ENCODE measurements around the gene ADK. TPM values are rescaled to one million over a fixed set of nuclear protein-coding genes. Genes with fewer than 3 reads are reported as not detected.

ADK gene
- polyA plus RNA-seq, 1 experiment, result 19.4 TPM

- H3K4me3 ChIP-seq (ENCODE audit: low read depth, low read length), result no peak overlapping the region
- CTCF ChIA-PET, result interaction anchor here (0.7 to 1.4 kb wide), 3 partner anchors 125 to 224 kb away, joined by 3 to 5 read pairs (median 4); no protein-coding TSS in a partner anchor
- DNase-seq (ENCODE audit: low read depth), result no peak
- H3K27me3 ChIP-seq (ENCODE audit: control insufficient read depth, insufficient read depth, low read length), result no peaks in the 10 kb centered on the region
- POLR2A ChIA-PET, result no interaction called here
- no peak for TF ChIP-seq CTCF (IDR thresholded peaks at IDR 0.05; ENCODE audit: insufficient read depth, low read depth, low read length)
- H3K36me3 ChIP-seq (ENCODE audit: control insufficient read depth, insufficient read depth, low read length), result peaks cover 52% of the 10 kb centered on the region
These were observed 41.6 kb upstream of the ADK start for GRCh38 chr10:74109452-74109851.

GRCh38 chr10:74110120-74110519 lies 40.9 kb upstream of the ADK start:
- peaks cover 52% of the 10 kb centered on the region for H3K36me3 ChIP-seq (ENCODE audit: control insufficient read depth, insufficient read depth, low read length)
- ChIA-PET CTCF (interaction anchor here (0.7 kb wide), 1 partner anchor 8 kb away, joined by 4 read pairs; no protein-coding TSS in a partner anchor), POLR2A (no interaction called here)
- no peaks in the 10 kb centered on the region for H3K27me3 ChIP-seq (ENCODE audit: control insufficient read depth, insufficient read depth, low read length)
- TF ChIP-seq CTCF (IDR thresholded peaks at IDR 0.05; ENCODE audit: insufficient read depth, low read depth, low read length), result no peak
- H3K4me3 ChIP-seq (ENCODE audit: low read depth, low read length), result no peak overlapping the region
- DNase-seq (ENCODE audit: low read depth), result no peak

GRCh38 chr10:74111799-74112198 lies 39.2 kb upstream of the ADK start:
- H3K4me3 ChIP-seq (ENCODE audit: low read depth, low read length), result no peak overlapping the region
- peaks cover 48% of the 10 kb centered on the region for H3K36me3 ChIP-seq (ENCODE audit: control insufficient read depth, insufficient read depth, low read length)
- ChIA-PET POLR2A (no interaction called here), CTCF (interaction anchor here (0.6 to 1.8 kb wide), 5 partner anchors 10 to 130 kb away, joined by 3 to 5 read pairs (median 3); no protein-coding TSS in a partner anchor)
- no peaks in the 10 kb centered on the region for H3K27me3 ChIP-seq (ENCODE audit: control insufficient read depth, insufficient read depth, low read length)
- no peak for DNase-seq (ENCODE audit: low read depth)
- no peak for TF ChIP-seq CTCF (IDR thresholded peaks at IDR 0.05; ENCODE audit: insufficient read depth, low read depth, low read length)

GRCh38 chr10:74113546-74113945 lies 37.5 kb upstream of the ADK start:
- peaks cover 45% of the 10 kb centered on the region for H3K36me3 ChIP-seq (ENCODE audit: control insufficient read depth, insufficient read depth, low read length)
- CTCF ChIA-PET, result interaction anchor here (0.7 to 1.3 kb wide), 5 partner anchors 18 to 234 kb away, joined by 3 to 7 read pairs (median 4); no protein-coding TSS in a partner anchor
- POLR2A ChIA-PET, result interaction anchor here (0.6 kb wide), 1 partner anchor 19 kb away, joined by 3 read pairs; no protein-coding TSS in a partner anchor
- TF ChIP-seq CTCF (IDR thresholded peaks at IDR 0.05; ENCODE audit: insufficient read depth, low read depth, low read length), result no peak
- no peak overlapping the region for H3K4me3 ChIP-seq (ENCODE audit: low read depth, low read length)
- H3K27me3 ChIP-seq (ENCODE audit: control insufficient read depth, insufficient read depth, low read length), result no peaks in the 10 kb centered on the region
- no peak for DNase-seq (ENCODE audit: low read depth)

- Histone ChIP-seq H3K27me3 (ENCODE audit: control insufficient read depth, insufficient read depth, low read length) (no peaks in the 10 kb centered on the region), H3K36me3 (ENCODE audit: control insufficient read depth, insufficient read depth, low read length) (peaks cover 41% of the 10 kb centered on the region), H3K4me3 (ENCODE audit: low read depth, low read length) (no peak overlapping the region)
- DNase-seq (ENCODE audit: low read depth), result no peak
- TF ChIP-seq CTCF (IDR thresholded peaks at IDR 0.05; ENCODE audit: insufficient read depth, low read depth, low read length), result no peak
- ChIA-PET CTCF (interaction anchor here (0.7 to 1.8 kb wide), 6 partner anchors 10 to 234 kb away, joined by 3 to 6 read pairs (median 4); no protein-coding TSS in a partner anchor), POLR2A (no interaction called here)
These were observed 37.0 kb upstream of the ADK start for GRCh38 chr10:74114041-74114448.

All from BJ (cell line).